GM19035 (cell line): ENCODE measurements around the gene RPL13A.
A peak's percentile ranks its signal among the peaks of the same experiment; 100 is the strongest.

Experiments used
- ATAC-seq: cut with Tn5 transposase; IDR thresholded peaks from one replicate; pipeline ENCODE4 v1.9.1; 2021; ENCODE audit not compliant: unreplicated experiment

RPL13A gene

GRCh38 chr19:49502866-49503581 lies 15.6 kb downstream of the RPL13A start:
- no peak for ATAC-seq

GRCh38 chr19:49503582-49503962 lies 16.2 kb downstream of the RPL13A start:
- ATAC-seq: no peak

- no peak for ATAC-seq
Observed at GRCh38 chr19:49506575-49507105, 19.2 kb downstream of the RPL13A start.

DNA sequence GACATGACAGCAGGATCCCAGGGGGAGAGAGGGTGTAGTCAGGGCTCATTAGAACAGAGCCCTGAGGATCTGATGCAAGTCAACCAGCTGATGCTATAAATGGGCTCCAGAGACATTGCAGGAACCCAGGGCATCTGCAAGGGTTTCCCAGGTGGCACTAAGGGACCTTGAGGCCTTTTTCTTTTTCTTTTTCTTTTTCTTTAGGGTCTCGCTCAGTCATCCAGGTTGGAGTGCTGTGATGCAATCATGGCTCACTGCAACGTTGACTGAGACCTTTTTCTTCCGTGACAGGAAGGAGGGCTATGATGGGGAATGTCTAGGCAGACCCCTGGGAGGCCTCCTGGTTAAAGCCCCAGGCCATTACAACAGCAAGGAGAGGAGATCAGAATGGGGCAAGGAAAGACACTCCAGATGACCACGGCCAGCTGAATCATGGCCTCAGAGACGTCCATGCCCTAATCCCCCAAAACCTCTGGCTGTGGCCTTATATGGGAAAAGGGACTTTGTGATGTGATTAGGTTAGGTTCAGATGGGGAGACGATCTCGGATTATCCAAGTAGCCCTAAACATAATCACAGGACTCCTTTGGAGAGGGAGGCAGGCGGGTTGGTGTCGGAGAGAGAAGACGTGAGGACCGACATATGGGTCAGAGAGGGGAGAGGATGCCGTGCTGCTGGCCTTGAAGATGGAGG lies 20.5 kb downstream of the RPL13A start:
- ATAC-seq: no peak

GRCh38 chr19:49512970-49513745 lies 25.8 kb downstream of the RPL13A start:
- no peak for ATAC-seq

- ATAC-seq: no peak
Observed at GRCh38 chr19:49513746-49514118, 26.3 kb downstream of the RPL13A start.

DNA sequence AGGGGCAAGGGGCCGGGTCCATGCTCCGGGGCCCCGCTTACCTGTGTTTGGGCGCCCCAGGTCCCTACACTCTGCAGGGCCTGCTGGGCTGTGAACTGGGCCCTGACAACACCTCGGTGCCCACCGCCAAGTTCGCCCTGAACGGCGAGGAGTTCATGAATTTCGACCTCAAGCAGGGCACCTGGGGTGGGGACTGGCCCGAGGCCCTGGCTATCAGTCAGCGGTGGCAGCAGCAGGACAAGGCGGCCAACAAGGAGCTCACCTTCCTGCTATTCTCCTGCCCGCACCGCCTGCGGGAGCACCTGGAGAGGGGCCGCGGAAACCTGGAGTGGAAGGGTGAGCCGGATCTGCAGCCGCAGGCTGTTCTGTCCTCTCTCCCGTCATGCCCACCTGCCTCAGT lies 26.7 kb downstream of the RPL13A start:
- no peak for ATAC-seq

DNA sequence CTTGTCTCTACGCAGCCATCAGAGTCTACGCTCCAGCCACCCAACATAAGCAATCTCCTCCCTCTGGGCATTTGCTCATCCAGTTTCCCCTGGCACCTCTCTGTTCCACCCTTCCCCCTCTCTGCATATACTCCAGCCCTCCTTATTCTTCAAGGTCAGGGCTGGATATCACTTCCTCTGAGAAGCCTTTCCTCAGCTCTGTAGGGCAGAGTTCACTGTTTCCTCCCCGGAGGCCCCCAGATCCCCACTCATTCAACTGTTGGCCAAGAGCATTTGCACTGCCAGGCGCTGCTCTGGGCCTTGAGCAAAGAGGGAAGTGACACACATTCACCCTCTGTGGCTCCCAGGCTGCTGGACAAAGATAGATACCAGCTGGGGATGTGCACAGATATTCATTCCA lies 28.4 kb downstream of the RPL13A start:
- no peak for ATAC-seq

GRCh38 chr19:49518033-49518432 lies 30.6 kb downstream of the RPL13A start:
- no peak for ATAC-seq

DNA sequence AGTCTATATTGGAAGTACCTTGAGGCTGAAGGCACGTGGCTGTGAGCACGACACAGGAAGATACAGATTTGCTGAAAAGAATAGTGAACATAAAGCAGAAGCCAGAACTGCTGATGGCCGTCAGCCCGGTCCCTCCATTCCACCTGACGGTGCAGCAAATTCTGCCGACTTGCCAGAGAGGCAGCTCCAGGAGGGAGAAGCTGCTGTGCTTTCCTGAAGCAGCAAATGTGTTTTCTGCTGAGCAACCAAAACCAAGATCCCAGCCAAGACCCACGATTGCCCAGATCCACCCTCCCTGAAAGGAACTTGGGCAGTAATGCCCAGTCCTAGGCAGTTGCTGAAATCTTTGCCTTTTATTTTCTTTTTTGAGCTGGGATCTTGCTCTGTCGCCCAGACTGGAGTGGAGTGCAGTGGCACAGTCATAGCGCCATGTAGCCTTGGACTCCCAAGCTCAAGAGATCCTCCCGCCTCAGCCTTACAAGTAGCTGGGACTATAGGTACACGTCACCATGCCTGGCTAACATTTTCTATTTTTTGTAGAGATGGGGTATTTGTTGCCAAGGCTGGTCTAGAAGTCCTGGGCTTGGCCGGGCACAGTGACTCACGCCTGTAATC lies 33.4 kb downstream of the RPL13A start:
- ATAC-seq: no peak

DNA sequence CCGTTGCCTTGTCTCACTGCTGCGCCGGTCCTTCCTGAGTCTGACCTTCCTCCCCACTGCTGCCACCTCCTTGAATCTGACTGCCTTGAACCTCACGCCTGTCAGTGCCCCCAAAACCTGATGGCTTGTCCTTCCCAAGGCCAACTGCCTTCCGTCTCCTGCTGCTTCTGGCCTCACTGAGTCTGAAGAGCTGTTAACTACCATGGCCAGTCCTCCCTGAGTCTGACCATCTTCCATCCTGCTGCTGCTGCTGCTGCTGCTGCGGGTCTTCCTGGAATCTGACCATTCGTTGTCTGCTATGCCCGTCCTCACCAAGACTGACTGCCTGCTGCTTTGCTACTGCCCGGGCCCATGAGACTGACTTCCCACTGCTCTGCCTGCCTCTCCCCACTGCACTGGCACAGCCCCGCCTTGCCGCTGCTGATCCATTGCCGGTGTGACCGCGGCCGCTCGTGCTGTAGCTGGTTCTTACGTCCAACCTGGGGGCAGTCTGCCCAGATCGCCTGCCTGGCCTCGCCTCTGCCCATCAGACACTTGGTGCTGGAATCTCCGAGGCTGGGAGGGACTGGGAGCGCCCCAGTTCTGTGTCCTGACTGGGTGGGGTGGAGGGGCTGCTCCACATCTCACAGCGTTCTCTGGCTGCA lies 37.5 kb downstream of the RPL13A start:
- ATAC-seq: no peak

DNA sequence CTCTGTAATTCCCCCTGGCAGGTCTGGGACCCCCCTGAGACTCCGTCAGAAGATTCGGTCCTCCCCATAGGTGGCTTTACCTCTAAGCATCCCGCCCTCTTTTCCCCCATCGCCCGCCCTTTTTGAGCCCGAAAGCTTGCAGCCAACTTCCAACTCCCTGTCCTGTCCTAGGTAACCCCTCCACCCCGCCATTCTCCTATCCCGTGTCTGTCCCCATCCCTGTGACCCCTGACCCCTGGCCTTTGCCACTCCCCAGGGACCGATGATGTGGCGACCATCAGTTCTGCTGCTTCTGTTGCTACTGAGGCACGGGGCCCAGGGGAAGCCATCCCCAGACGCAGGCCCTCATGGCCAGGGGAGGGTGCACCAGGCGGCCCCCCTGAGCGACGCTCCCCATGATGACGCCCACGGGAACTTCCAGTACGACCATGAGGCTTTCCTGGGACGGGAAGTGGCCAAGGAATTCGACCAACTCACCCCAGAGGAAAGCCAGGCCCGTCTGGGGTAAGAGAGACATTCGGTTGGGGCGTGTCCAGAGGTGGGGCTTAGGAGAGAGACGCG lies 40.9 kb downstream of the RPL13A start:
- no peak for ATAC-seq

DNA sequence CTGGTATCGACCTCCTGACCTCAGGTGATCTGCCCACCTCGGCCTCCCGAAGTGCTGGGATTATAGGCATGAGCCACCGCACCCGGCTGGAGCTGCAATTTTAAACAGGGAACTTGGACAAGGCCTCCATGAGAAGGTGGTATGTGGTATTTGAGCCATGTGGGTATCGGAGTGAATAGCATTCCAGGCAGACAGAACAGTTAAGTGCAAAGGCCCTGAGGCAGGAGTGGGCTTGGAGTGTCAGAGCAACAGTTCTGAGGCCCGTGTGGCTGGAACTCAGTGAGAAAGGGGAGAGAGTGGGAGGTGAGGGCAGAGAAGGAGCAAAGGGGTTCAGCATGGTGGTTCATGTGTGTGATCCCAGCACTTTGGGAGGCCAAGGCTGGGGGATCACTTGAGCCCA lies 43.3 kb downstream of the RPL13A start:
- ATAC-seq: no peak

DNA sequence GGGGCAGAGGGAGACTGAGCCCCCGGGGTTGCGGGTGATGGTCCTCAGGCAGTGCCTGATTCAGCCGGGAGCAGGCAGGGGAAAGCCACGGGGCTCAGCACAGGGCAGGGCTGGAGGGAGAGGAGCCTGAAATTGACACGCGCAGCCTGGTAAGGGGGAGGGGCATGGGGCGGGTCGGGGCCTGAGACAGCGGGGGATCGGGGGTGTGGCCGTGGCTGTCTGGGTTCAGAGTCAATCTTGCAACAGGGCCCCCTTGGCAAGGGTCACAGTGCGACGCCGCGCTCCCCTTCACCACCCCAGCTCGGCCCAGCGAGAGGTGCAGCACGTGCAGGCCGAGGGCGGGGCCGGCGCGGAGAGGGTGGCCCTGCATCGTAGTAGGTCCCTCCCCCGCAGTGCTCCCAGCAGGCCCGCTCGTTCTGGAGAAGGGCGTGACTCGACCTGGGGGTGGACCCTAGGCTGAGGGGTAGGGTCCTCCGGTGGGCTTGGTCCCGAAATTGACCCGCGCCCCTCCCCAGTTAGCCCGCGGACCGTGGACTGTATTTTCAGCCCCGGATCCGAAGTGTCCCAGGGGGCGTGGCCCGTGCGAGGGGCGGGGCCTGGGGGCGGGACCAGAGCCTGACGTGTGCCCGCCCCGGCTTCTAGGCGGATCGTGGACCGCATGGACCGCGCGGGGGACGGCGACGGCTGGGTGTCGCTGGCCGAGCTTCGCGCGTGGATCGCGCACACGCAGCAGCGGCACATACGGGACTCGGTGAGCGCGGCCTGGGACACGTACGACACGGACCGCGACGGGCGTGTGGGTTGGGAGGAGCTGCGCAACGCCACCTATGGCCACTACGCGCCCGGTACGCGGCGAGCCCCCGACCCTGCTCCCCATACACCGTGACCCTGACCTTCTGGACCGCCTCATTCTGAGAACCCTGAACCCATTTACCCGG lies 46.4 kb downstream of the RPL13A start:
- ATAC-seq: peak; percentile 73

- no peak for ATAC-seq
Observed at GRCh38 chr19:49534632-49535385, 47.4 kb downstream of the RPL13A start.

GRCh38 chr19:49536921-49537462 lies 49.6 kb downstream of the RPL13A start:
- ATAC-seq: no peak

- ATAC-seq: no peak
Observed at GRCh38 chr19:49538643-49539042, 51.2 kb downstream of the RPL13A start.

DNA sequence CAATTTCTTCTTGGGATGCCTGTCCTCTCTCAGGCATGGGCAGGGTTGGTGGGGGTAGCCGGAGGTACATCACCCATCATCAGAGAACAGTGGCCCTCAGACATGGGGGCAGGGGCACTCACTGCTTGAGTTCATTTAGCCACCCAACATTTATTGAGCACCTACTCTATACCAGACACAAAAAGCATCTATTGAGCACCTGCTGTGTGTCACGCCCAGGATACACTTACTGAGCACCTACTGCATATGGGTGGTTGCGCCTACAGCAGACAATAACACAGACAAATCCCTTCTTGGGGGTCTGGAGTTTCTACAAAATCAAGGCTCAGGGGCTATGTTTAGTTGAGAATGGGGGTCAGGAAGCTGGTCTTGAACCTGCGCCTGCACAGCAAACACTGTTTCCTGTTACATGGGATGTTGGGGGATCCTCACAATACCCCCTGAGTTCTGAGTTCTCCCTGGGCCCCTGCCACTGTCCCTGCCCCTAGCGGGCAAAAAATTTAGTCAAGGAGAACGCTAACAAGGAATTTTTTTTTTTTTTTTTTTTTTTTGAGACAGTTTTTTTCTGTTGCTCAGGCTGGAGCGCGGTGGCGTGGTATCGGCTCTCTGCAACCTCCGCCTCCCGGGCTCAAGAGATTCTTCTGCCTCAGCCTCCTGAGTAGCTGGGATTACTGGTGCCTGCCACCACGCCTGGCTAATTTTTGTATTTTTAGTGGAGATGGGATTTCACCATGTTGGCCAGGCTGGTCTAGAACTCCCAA lies 52.0 kb downstream of the RPL13A start:
- no peak for ATAC-seq
